HepG2 (cell line): ENCODE data around the gene RPS19. TPM values are rescaled to one million over a fixed set of nuclear protein-coding genes. Genes with fewer than 3 reads are reported as not detected.

Source experiments
- ADNP ChIP-seq: sonication (generic); formaldehyde crosslinking; IDR thresholded peaks from 2 replicates; pipeline ENCODE4 v1.4.0; 2020; ENCODE audit warnings: missing genetic modification reagents
- ATF1 ChIP-seq: IDR thresholded peaks from 2 replicates; pipeline ENCODE4 v1.6.1; 2016; ENCODE audit warnings: mild to moderate bottlenecking, control low read depth
- CC2D1A ChIP-seq: sonication (generic); formaldehyde crosslinking; IDR thresholded peaks from 2 replicates; pipeline ENCODE4 v1.8.1; 2023; ENCODE audit warnings: mild to moderate bottlenecking, missing genetic modification reagents
- CEBPB ChIP-seq: IDR thresholded peaks from 2 replicates; pipeline ENCODE4 v1.6.1; 2011; ENCODE audit warnings: low read depth, low read length, improper control_type of control experiment, borderline replicate concordance
- CHD2 ChIP-seq: IDR thresholded peaks from 2 replicates; pipeline ENCODE4 v1.6.1; 2011; ENCODE audit warnings: low read depth, low read length, improper control_type of control experiment
- GMEB1 ChIP-seq: sonication (generic); formaldehyde crosslinking; IDR thresholded peaks from 2 replicates; pipeline ENCODE4 v1.5.1; 2020; ENCODE audit warnings: missing genetic modification reagents, mild to moderate bottlenecking, borderline replicate concordance
- JARID2 ChIP-seq: sonication (generic); formaldehyde crosslinking; IDR thresholded peaks from 2 replicates; pipeline ENCODE4 v1.8.1; 2023; ENCODE audit warnings: missing genetic modification reagents, inconsistent platforms; ENCODE audit not compliant: insufficient replicate concordance
- JUNB ChIP-seq: sonication (generic); formaldehyde crosslinking; IDR thresholded peaks from 2 replicates; pipeline ENCODE4 v1.8.0; 2022; ENCODE audit warnings: missing genetic modification reagents, mild to moderate bottlenecking, borderline replicate concordance
- KDM5B ChIP-seq: sonication (generic); formaldehyde crosslinking; IDR thresholded peaks from 2 replicates; pipeline ENCODE4 v1.4.0; 2020; ENCODE audit warnings: missing genetic modification reagents, mild to moderate bottlenecking, borderline replicate concordance
- MED1 ChIP-seq: sonication (generic); formaldehyde crosslinking; IDR thresholded peaks from 2 replicates; pipeline ENCODE4 v1.4.0; 2020; ENCODE audit warnings: missing genetic modification reagents
- RNF2 ChIP-seq: fragments of 450-650 bp; conservative IDR thresholded peaks from 2 replicates; pipeline ENCODE4 v1.6.1; 2016; ENCODE audit warnings: low read depth
- SNAPC2 ChIP-seq: sonication (generic); formaldehyde crosslinking; IDR thresholded peaks from 2 replicates; pipeline ENCODE4 v1.8.1; 2022; ENCODE audit warnings: mild to moderate bottlenecking, missing genetic modification reagents
- SYNCRIP ChIP-seq: fragments of 200-400 bp; formaldehyde crosslinking; IDR thresholded peaks from 2 replicates; pipeline ENCODE4 v1.6.1; 2018; ENCODE audit warnings: mild to moderate bottlenecking, low read depth, low read length; ENCODE audit not compliant: insufficient read depth
- TAF15 ChIP-seq: fragments of 200-400 bp; formaldehyde crosslinking; IDR thresholded peaks from one replicate; pipeline ENCODE4 v1.6.1; 2018; ENCODE audit warnings: mild to moderate bottlenecking, low read depth, low read length; ENCODE audit not compliant: poor library complexity, severe bottlenecking
- XRCC5 ChIP-seq: fragments of 200-400 bp; formaldehyde crosslinking; optimal IDR thresholded peaks from 2 replicates; pipeline ENCODE3; 2017; ENCODE audit warnings: mild to moderate bottlenecking, low read length
- ZBTB44 ChIP-seq: sonication (generic); formaldehyde crosslinking; IDR thresholded peaks from 2 replicates; pipeline ENCODE4 v1.4.0; 2020; ENCODE audit warnings: missing genetic modification reagents
- ZFX ChIP-seq: sonication (generic); formaldehyde crosslinking; IDR thresholded peaks from 2 replicates; pipeline ENCODE4 v1.4.0; 2020; ENCODE audit warnings: mild to moderate bottlenecking, low read depth, missing genetic modification reagents, moderate library complexity
- ZKSCAN1 ChIP-seq: fragments of 150-350 bp; IDR thresholded peaks from 2 replicates; pipeline ENCODE4 v1.6.1; 2014; ENCODE audit warnings: low read length
- ZNF12 ChIP-seq: sonication (generic); formaldehyde crosslinking; IDR thresholded peaks from 2 replicates; pipeline ENCODE4 v1.5.0; 2020; ENCODE audit warnings: missing genetic modification reagents
- ZNF180 ChIP-seq: sonication (generic); formaldehyde crosslinking; IDR thresholded peaks from 2 replicates; pipeline ENCODE4 v1.4.0; 2020; ENCODE audit warnings: low read depth, missing genetic modification reagents, borderline replicate concordance
- ZNF263 ChIP-seq: sonication (generic); formaldehyde crosslinking; IDR thresholded peaks from 2 replicates; pipeline ENCODE4 v1.4.0; 2020; ENCODE audit warnings: missing genetic modification reagents
- ZNF296 ChIP-seq: sonication (generic); formaldehyde crosslinking; conservative IDR thresholded peaks from 2 replicates; pipeline ENCODE4 v1.5.0; 2020; ENCODE audit warnings: mild to moderate bottlenecking, missing genetic modification reagents
- ZNF337 ChIP-seq: sonication (generic); formaldehyde crosslinking; IDR thresholded peaks from 2 replicates; pipeline ENCODE4 v1.5.1; 2020; ENCODE audit warnings: missing genetic modification reagents, low read depth, mild to moderate bottlenecking, borderline replicate concordance
- ZNF577 ChIP-seq: sonication (generic); formaldehyde crosslinking; IDR thresholded peaks from 2 replicates; pipeline ENCODE4 v1.4.0; 2020; ENCODE audit warnings: mild to moderate bottlenecking, low read depth, missing genetic modification reagents, borderline replicate concordance
- ZNF776 ChIP-seq: sonication (generic); formaldehyde crosslinking; IDR thresholded peaks from 2 replicates; pipeline ENCODE4 v1.4.0; 2020; ENCODE audit warnings: mild to moderate bottlenecking, missing genetic modification reagents
- ZNF780A ChIP-seq: sonication (generic); formaldehyde crosslinking; IDR thresholded peaks from 2 replicates; pipeline ENCODE4 v1.8.0; 2022; ENCODE audit warnings: mild to moderate bottlenecking, missing genetic modification reagents, moderate library complexity
- ZSCAN29 ChIP-seq: sonication (generic); formaldehyde crosslinking; conservative IDR thresholded peaks from 2 replicates; pipeline ENCODE4 v1.4.0; 2020; ENCODE audit warnings: mild to moderate bottlenecking, missing genetic modification reagents
- ZZZ3 ChIP-seq: sonication (generic); formaldehyde crosslinking; IDR thresholded peaks from 2 replicates; pipeline ENCODE4 v1.4.0; 2020; ENCODE audit warnings: missing genetic modification reagents, mild to moderate bottlenecking, borderline replicate concordance
- polyA plus RNA-seq, 8 experiments: library from polyadenylated mRNA; depleted of rRNA in 3 of 8; stranded (reverse) in 7 of 8; unstranded in 1 of 8; fragments of >200 nt; fragmentation: Illumina TruSeq in 4 of 8; extraction: Trizol in 4 of 8; gene quantifications; 2 replicates each; pipeline versions ENCODE4 v1.2.1 to v1.2.3, GENCODE V29; 2011 to 2016; ENCODE audit warnings: low read depth in 4 of 8, missing spikeins in 1 of 8, mixed read lengths in 1 of 8; ENCODE audit not compliant: insufficient read depth in 1 of 8
- total RNA-seq, 5 experiments: library from RNA; depleted of rRNA; stranded (reverse); fragments of >200 nt; fragmentation: Illumina TruSeq; extraction: Trizol; gene quantifications; 2 replicates each; pipeline ENCODE4 v1.2.3, GENCODE V29; 2016; ENCODE audit warnings: low read depth in 1 of 5

Gene RPS19
- total and polyA plus RNA-seq, 2 of the 13 experiments (the other 11 are each of a cell fraction or from before 2014, with no cell fraction given) = 1,983 to 4,758 TPM

GRCh38 chr19:41859618-41860418 lies at the start of gene RPS19 (continued):
- peak; percentile 95 for TF ChIP-seq GMEB1 (CRISPR knock-in tag)
- no peak for TF ChIP-seq ZNF12 (CRISPR knock-in tag)
- no peak for TF ChIP-seq CC2D1A (CRISPR knock-in tag)
- no peak for TF ChIP-seq ZNF577
- TF ChIP-seq CHD2 = peak; percentile 99
- no peak for TF ChIP-seq SYNCRIP
- no peak; the same call in 1 of the 2 replicates for TF ChIP-seq MED1 (CRISPR knock-in tag)
- peak; percentile 86 for TF ChIP-seq XRCC5
- TF ChIP-seq CEBPB = peak; percentile 59; the same call in 1 of the 2 replicates
- TF ChIP-seq ZNF776 = peak; percentile 50
- peak; percentile 85 for TF ChIP-seq ATF1 (CRISPR knock-in tag)
- no peak for TF ChIP-seq JUNB (CRISPR knock-in tag)
- no peak for TF ChIP-seq ZNF780A (CRISPR knock-in tag)
- TF ChIP-seq KDM5B (CRISPR knock-in tag) = peak; percentile 80; the same call in 1 of the 2 replicates
- no peak; the same call in 1 of the 2 replicates for TF ChIP-seq ZNF337
- peak; percentile 89; the same call in 1 of the 2 replicates for TF ChIP-seq SNAPC2 (CRISPR knock-in tag)
- TF ChIP-seq TAF15 = no peak
- TF ChIP-seq RNF2 = 0 out of 2 replicates have a peak, but pooled peaks have one; percentile 55
- TF ChIP-seq ZNF263 = no peak; the same call in 1 of the 2 replicates
- TF ChIP-seq JARID2 = no peak
- no peak for TF ChIP-seq ZNF180 (CRISPR knock-in tag)
- TF ChIP-seq ZSCAN29 (CRISPR knock-in tag) = no peak
- TF ChIP-seq ADNP = no peak
- TF ChIP-seq ZKSCAN1 = no peak
- TF ChIP-seq ZFX (CRISPR knock-in tag) = peak; percentile 94
- TF ChIP-seq ZZZ3 = peak; percentile 80; the same call in 1 of the 2 replicates
- TF ChIP-seq ZBTB44 (CRISPR knock-in tag) = no peak
- TF ChIP-seq ZNF296 (CRISPR knock-in tag) = no peak
